Neural cell (in vitro differentiated cells): ENCODE results near the gene RSAD1. TPM values are rescaled to one million over a fixed set of nuclear protein-coding genes. Genes with fewer than 3 reads are reported as not detected.

ENCODE experiments used
- H2AFZ ChIP-seq: fragments of 200-600, 300-800 bp; sonication (generic), shearing (Covaris generic); 2 replicates; pipeline ENCODE4 v1.6.0; 2014; ENCODE audit warnings: low read depth, mild to moderate bottlenecking, antibody characterized with exemption, low read length, moderate library complexity
- H3F3A ChIP-seq: fragments of 200-600 bp; shearing (Covaris generic); 2 replicates; pipeline ENCODE4 v1.6.1; 2016; ENCODE audit warnings: mild to moderate bottlenecking, moderate library complexity, mixed read lengths, antibody characterized with exemption, low read length; ENCODE audit not compliant: insufficient read depth, poor library complexity, severe bottlenecking
- H3K27ac ChIP-seq: fragments of 200-600, 300-800 bp; sonication (generic), shearing (Covaris generic); 2 replicates; pipeline ENCODE4 v1.5.1; 2014; ENCODE audit warnings: mild to moderate bottlenecking, low read length, moderate library complexity
- H3K27me3 ChIP-seq: fragments of 300-800, 200-600 bp; sonication (generic), shearing (Covaris generic); 2 replicates; pipeline ENCODE4 v1.6.0; 2014; ENCODE audit warnings: mild to moderate bottlenecking, low read depth, low read length, moderate library complexity; ENCODE audit not compliant: insufficient read depth
- H3K36me3 ChIP-seq: fragments of 300-800, 200-600 bp; sonication (generic), shearing (Covaris generic); 2 replicates; pipeline ENCODE4 v1.5.1; 2014; ENCODE audit warnings: mild to moderate bottlenecking, antibody characterized with exemption, low read length, moderate library complexity; ENCODE audit not compliant: insufficient read depth
- H3K4me2 ChIP-seq: fragments of 300-800, 200-600 bp; sonication (generic), shearing (Covaris generic); 2 replicates; pipeline ENCODE4 v1.6.0; 2014; ENCODE audit warnings: mild to moderate bottlenecking, low read length
- H3K4me3 ChIP-seq: fragments of 300-800, 200-600 bp; sonication (generic), shearing (Covaris generic); 2 replicates; pipeline ENCODE4 v1.5.1; 2014; ENCODE audit warnings: mild to moderate bottlenecking, low read length, moderate library complexity
- H3K79me2 ChIP-seq: fragments of 200-600 bp; shearing (Covaris generic); replicated peaks from 2 replicates; pipeline ENCODE4 v1.6.0; 2014; ENCODE audit warnings: mild to moderate bottlenecking, low read length, moderate library complexity; ENCODE audit not compliant: insufficient read depth
- H3K9ac ChIP-seq: fragments of 300-800, 200-600 bp; sonication (generic), shearing (Covaris generic); 2 replicates; pipeline ENCODE4 v1.6.1; 2016; ENCODE audit warnings: mild to moderate bottlenecking, low read length, mixed read lengths
- H3K9me2 ChIP-seq: fragments of 200-600 bp; shearing (Covaris generic); 2 replicates; pipeline ENCODE4 v1.6.1; 2016; ENCODE audit warnings: mild to moderate bottlenecking, low read length, mixed read lengths; ENCODE audit not compliant: insufficient read depth
- H3K9me3 ChIP-seq: fragments of 200-600, 300-800 bp; sonication (generic), shearing (Covaris generic); 2 replicates; pipeline ENCODE4 v1.6.1; 2016; ENCODE audit warnings: mild to moderate bottlenecking, mixed run types, low read length, moderate library complexity, mixed read lengths
- H4K20me1 ChIP-seq: fragments of 200-600 bp; shearing (Covaris generic); 2 replicates; pipeline ENCODE4 v1.6.1; 2016; ENCODE audit warnings: mild to moderate bottlenecking, mixed run types; ENCODE audit not compliant: insufficient read depth
- CTCF ChIP-seq: fragments of 450-650 bp; IDR thresholded peaks from 2 replicates; pipeline ENCODE4 v1.5.1; 2014; ENCODE audit warnings: antibody characterized with exemption, mild to moderate bottlenecking, moderate library complexity; ENCODE audit not compliant: poor library complexity, severe bottlenecking
- EP300 ChIP-seq: fragments of 450-650 bp; conservative IDR thresholded peaks from 2 replicates; pipeline ENCODE4 v1.6.1; 2014; ENCODE audit warnings: antibody characterized with exemption, mild to moderate bottlenecking, moderate library complexity; ENCODE audit not compliant: poor library complexity, severe bottlenecking
- EZH2 ChIP-seq: fragments of 200-600, 300-800 bp; shearing (Covaris generic), sonication (generic); IDR thresholded peaks from 2 replicates; pipeline ENCODE4 v1.6.1; 2014; ENCODE audit warnings: antibody characterized with exemption, low read length, borderline replicate concordance, mild to moderate bottlenecking; ENCODE audit not compliant: insufficient read depth, poor library complexity, severe bottlenecking
- MXI1 ChIP-seq: fragments of 450-650 bp; conservative IDR thresholded peaks from 2 replicates; pipeline ENCODE4 v1.6.1; 2014; ENCODE audit warnings: antibody characterized with exemption, mild to moderate bottlenecking; ENCODE audit not compliant: poor library complexity, severe bottlenecking
- POLR2AphosphoS5 ChIP-seq: IDR thresholded peaks from 2 replicates; pipeline ENCODE4 v1.6.1; 2012
- RAD21 ChIP-seq: fragments of 450-650 bp; conservative IDR thresholded peaks from 2 replicates; pipeline ENCODE4 v1.6.1; 2014; ENCODE audit warnings: antibody characterized with exemption, mild to moderate bottlenecking, moderate library complexity
- REST ChIP-seq: IDR thresholded peaks from 2 replicates; pipeline ENCODE4 v1.6.1; 2012; ENCODE audit warnings: borderline replicate concordance
- SMC3 ChIP-seq: fragments of 450-650 bp; conservative IDR thresholded peaks from 2 replicates; pipeline ENCODE4 v1.6.1; 2014; ENCODE audit warnings: antibody characterized with exemption, mild to moderate bottlenecking, moderate library complexity; ENCODE audit not compliant: poor library complexity
- TAF1 ChIP-seq: IDR thresholded peaks from 2 replicates; pipeline ENCODE4 v1.6.1; 2012; ENCODE audit warnings: low read depth
- polyA plus RNA-seq: library from polyadenylated mRNA; depleted of rRNA; stranded (reverse); fragments of >200 nt; gene quantifications from 2 replicates; pipeline ENCODE4 v1.2.3, GENCODE V29; 2014

Gene RSAD1
- polyA plus RNA-seq, 1 donor from 2014 or later = 61.9 TPM

GRCh38 chr17:50443505-50443974 is 35.1 kb upstream of the RSAD1 start:
- Histone ChIP-seq H3K9ac (no peak overlapping the region), H3K9me2 (no peaks in the 10 kb centered on the region), H3K4me2 (no peak overlapping the region), H3K79me2 (no peaks in the 10 kb centered on the region), H3F3A (no peaks in the 10 kb centered on the region), H4K20me1 (no peaks in the 10 kb centered on the region), H3K9me3 (no peaks in the 10 kb centered on the region), H2AFZ (no peak overlapping the region), H3K27ac (no peak overlapping the region), H3K27me3 (no peaks in the 10 kb centered on the region), H3K4me3 (no peak overlapping the region), H3K36me3 (no peaks in the 10 kb centered on the region)
- TF ChIP-seq SMC3 = no peak
- no peak for TF ChIP-seq RAD21
- no peak for TF ChIP-seq MXI1
- no peak for TF ChIP-seq EZH2
- TF ChIP-seq REST = no peak
- no peak for TF ChIP-seq CTCF
- no peak for TF ChIP-seq EP300
- TF ChIP-seq POLR2AphosphoS5 = no peak
- no peak for TF ChIP-seq TAF1

DNA sequence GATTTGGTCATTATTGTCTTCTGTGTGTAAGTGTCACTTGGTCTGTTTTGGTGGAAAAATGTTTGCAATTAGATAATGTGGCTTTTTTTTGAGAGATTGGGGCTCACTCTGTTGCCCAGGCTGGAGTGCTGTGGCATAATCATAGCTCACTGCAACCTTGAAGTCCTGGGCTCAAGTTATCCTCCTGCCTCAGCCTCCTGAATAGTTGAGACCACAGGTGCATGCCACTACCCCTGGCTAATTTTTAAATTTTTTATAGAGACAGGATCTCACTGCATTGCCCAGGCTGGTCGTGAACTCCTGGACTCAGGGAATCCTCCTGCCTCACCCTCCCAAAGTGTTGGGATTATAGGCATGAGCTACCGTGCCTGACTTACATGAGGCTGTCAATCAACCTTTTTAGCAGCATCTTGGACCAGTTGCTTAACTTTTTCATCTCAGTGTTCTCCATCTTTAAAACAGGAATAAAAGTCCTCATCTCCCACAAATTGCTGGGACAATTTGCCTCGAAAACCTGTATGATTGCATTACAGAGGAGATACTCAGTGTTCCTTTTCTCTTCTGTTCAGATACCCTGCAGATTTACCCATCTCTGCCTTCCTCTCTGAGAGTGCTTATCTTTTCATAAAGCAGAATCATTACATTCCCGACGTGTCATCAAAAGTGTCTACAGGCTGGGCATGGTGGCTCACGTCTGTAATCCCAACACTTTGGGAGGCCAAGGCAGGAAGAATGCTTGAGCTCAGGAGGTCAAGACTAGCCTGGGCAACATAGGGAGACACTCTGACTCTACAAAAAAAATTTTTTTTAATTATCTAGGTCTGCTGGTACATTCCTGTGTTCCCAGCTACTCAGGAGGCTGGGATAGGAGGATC is 33.6 kb upstream of the RSAD1 start:
- no peak overlapping the region for H3K9ac ChIP-seq
- H3K79me2 ChIP-seq = no peaks in the 10 kb centered on the region
- no peak overlapping the region for H2AFZ ChIP-seq
- TF ChIP-seq RAD21 = no peak
- TF ChIP-seq TAF1 = no peak
- TF ChIP-seq SMC3 = no peak
- TF ChIP-seq EP300 = no peak
- no peak for TF ChIP-seq MXI1
- TF ChIP-seq CTCF = no peak
- no peak for TF ChIP-seq REST
- TF ChIP-seq EZH2 = no peak
- TF ChIP-seq POLR2AphosphoS5 = no peak
- H3K27me3 ChIP-seq = no peaks in the 10 kb centered on the region
- H3K4me2 ChIP-seq = no peak overlapping the region
- no peak overlapping the region for H3K27ac ChIP-seq
- H3K9me3 ChIP-seq = no peaks in the 10 kb centered on the region
- H3K4me3 ChIP-seq = no peak overlapping the region
- no peaks in the 10 kb centered on the region for H3K36me3 ChIP-seq
- H3F3A ChIP-seq = no peaks in the 10 kb centered on the region
- H4K20me1 ChIP-seq = no peaks in the 10 kb centered on the region
- H3K9me2 ChIP-seq = no peaks in the 10 kb centered on the region
